DOHH2 (cell line): Measurements from ENCODE around the gene BMPER.

Experiments used
- H3F3A ChIP-seq: fragments of 200-600 bp; sonication (generic), shearing (Covaris generic); 2 replicates; pipeline ENCODE4 v1.6.0; 2016; ENCODE audit warnings: antibody characterized with exemption, mild to moderate bottlenecking; ENCODE audit not compliant: control insufficient read depth, insufficient read depth
- H3K27ac ChIP-seq: fragments of 200-600 bp; sonication (generic); 2 replicates; pipeline ENCODE4 v1.5.1; 2014; ENCODE audit warnings: low read depth, mild to moderate bottlenecking, low read length, moderate library complexity
- H3K27me3 ChIP-seq: fragments of 200-600 bp; sonication (generic); 2 replicates; pipeline ENCODE4 v1.6.1; 2014; ENCODE audit warnings: mild to moderate bottlenecking, low read length, mixed read lengths; ENCODE audit not compliant: control insufficient read depth
- H3K36me3 ChIP-seq: fragments of 200-600 bp; sonication (generic); 2 replicates; pipeline ENCODE4 v1.6.1; 2014; ENCODE audit warnings: mild to moderate bottlenecking, low read length, moderate library complexity, mixed read lengths; ENCODE audit not compliant: control insufficient read depth
- H3K4me1 ChIP-seq: fragments of 200-600 bp; sonication (generic); 2 replicates; pipeline ENCODE4 v1.6.1; 2014; ENCODE audit warnings: mild to moderate bottlenecking, low read length, mixed read lengths; ENCODE audit not compliant: control insufficient read depth
- H3K4me2 ChIP-seq: fragments of 200-600 bp; sonication (generic); 2 replicates; pipeline ENCODE4 v1.6.0; 2014; ENCODE audit warnings: mild to moderate bottlenecking, low read length, moderate library complexity
- H3K4me3 ChIP-seq: fragments of 200-600 bp; sonication (generic); 2 replicates; pipeline ENCODE4 v1.5.1; 2014; ENCODE audit warnings: mild to moderate bottlenecking, low read length, mixed read lengths
- H3K79me2 ChIP-seq: fragments of 200-600 bp; sonication (generic); 2 replicates; pipeline ENCODE4 v1.6.1; 2014; ENCODE audit warnings: mild to moderate bottlenecking, low read length, mixed read lengths; ENCODE audit not compliant: control insufficient read depth
- H3K9me2 ChIP-seq: fragments of 200-600 bp; sonication (generic); replicated peaks from 2 replicates; pipeline ENCODE4 v1.6.1; 2014; ENCODE audit warnings: mild to moderate bottlenecking, low read length, mixed read lengths; ENCODE audit not compliant: control insufficient read depth
- H3K9me3 ChIP-seq: fragments of 200-600 bp; sonication (generic); 2 replicates; pipeline ENCODE4 v1.6.1; 2014; ENCODE audit warnings: antibody characterized with exemption, low read length, mixed read lengths; ENCODE audit not compliant: control insufficient read depth, insufficient read depth
- H4K20me1 ChIP-seq: fragments of 200-600 bp; sonication (generic); 2 replicates; pipeline ENCODE4 v1.6.0; 2014; ENCODE audit warnings: low read depth, mild to moderate bottlenecking, antibody characterized with exemption, low read length, moderate library complexity; ENCODE audit not compliant: control insufficient read depth, insufficient read depth
- EZH2phosphoT487 ChIP-seq: fragments of 200-600 bp; sonication (generic); IDR thresholded peaks from 2 replicates; pipeline ENCODE4 v1.6.1; 2017; ENCODE audit warnings: borderline replicate concordance, mild to moderate bottlenecking, antibody characterized with exemption, low read length, moderate library complexity, mixed read lengths
- TF ChIP-seq, protein P1 (sequence below): fragments of 200-600 bp; sonication (generic); IDR thresholded peaks from one replicate; pipeline ENCODE4 v1.5.1; 2014; ENCODE audit warnings: antibody characterized with exemption, mild to moderate bottlenecking, low read depth, low read length; ENCODE audit not compliant: poor library complexity, severe bottlenecking

BMPER gene

GRCh38 chr7:33934391-33934790 is 29.1 kb downstream of the BMPER start:
- H3K79me2 ChIP-seq, result no peaks in the 10 kb centered on the region
- no peak overlapping the region for H3K4me3 ChIP-seq
- H3F3A ChIP-seq, result no peaks in the 10 kb centered on the region
- no peaks in the 10 kb centered on the region for H3K36me3 ChIP-seq
- H4K20me1 ChIP-seq, result no peaks in the 10 kb centered on the region
- H3K4me2 ChIP-seq, result no peak overlapping the region
- peaks cover 11% of the 10 kb centered on the region for H3K27me3 ChIP-seq
- no peaks in the 10 kb centered on the region for H3K9me3 ChIP-seq
- H3K9me2 ChIP-seq, result no peaks in the 10 kb centered on the region
- H3K4me1 ChIP-seq, result no peaks in the 10 kb centered on the region
- no peak overlapping the region for H3K27ac ChIP-seq
- TF ChIP-seq, protein P1, sequence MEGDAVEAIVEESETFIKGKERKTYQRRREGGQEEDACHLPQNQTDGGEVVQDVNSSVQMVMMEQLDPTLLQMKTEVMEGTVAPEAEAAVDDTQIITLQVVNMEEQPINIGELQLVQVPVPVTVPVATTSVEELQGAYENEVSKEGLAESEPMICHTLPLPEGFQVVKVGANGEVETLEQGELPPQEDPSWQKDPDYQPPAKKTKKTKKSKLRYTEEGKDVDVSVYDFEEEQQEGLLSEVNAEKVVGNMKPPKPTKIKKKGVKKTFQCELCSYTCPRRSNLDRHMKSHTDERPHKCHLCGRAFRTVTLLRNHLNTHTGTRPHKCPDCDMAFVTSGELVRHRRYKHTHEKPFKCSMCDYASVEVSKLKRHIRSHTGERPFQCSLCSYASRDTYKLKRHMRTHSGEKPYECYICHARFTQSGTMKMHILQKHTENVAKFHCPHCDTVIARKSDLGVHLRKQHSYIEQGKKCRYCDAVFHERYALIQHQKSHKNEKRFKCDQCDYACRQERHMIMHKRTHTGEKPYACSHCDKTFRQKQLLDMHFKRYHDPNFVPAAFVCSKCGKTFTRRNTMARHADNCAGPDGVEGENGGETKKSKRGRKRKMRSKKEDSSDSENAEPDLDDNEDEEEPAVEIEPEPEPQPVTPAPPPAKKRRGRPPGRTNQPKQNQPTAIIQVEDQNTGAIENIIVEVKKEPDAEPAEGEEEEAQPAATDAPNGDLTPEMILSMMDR, result no peak
- TF ChIP-seq EZH2phosphoT487, result no peak

GRCh38 chr7:33936503-33936902 is 31.2 kb downstream of the BMPER start:
- TF ChIP-seq, protein P1, result no peak
- TF ChIP-seq EZH2phosphoT487, result no peak
- Histone ChIP-seq H3K36me3 (no peaks in the 10 kb centered on the region), H3K4me2 (no peak overlapping the region), H4K20me1 (no peaks in the 10 kb centered on the region), H3K4me3 (no peak overlapping the region), H3K9me3 (no peaks in the 10 kb centered on the region), H3K79me2 (no peaks in the 10 kb centered on the region), H3K4me1 (no peaks in the 10 kb centered on the region), H3K27ac (no peak overlapping the region), H3K9me2 (no peaks in the 10 kb centered on the region), H3F3A (no peaks in the 10 kb centered on the region), H3K27me3 (peaks cover 11% of the 10 kb centered on the region)

GRCh38 chr7:33937871-33938270 is 32.5 kb downstream of the BMPER start:
- Histone ChIP-seq H3K4me1 (no peaks in the 10 kb centered on the region), H3K36me3 (no peaks in the 10 kb centered on the region), H3K9me3 (no peaks in the 10 kb centered on the region), H4K20me1 (no peaks in the 10 kb centered on the region), H3K4me2 (no peak overlapping the region), H3K79me2 (no peaks in the 10 kb centered on the region), H3K4me3 (no peak overlapping the region), H3K27me3 (peaks cover 11% of the 10 kb centered on the region), H3K27ac (no peak overlapping the region), H3F3A (no peaks in the 10 kb centered on the region), H3K9me2 (no peaks in the 10 kb centered on the region)
- TF ChIP-seq, protein P1, result no peak
- TF ChIP-seq EZH2phosphoT487, result no peak

DNA sequence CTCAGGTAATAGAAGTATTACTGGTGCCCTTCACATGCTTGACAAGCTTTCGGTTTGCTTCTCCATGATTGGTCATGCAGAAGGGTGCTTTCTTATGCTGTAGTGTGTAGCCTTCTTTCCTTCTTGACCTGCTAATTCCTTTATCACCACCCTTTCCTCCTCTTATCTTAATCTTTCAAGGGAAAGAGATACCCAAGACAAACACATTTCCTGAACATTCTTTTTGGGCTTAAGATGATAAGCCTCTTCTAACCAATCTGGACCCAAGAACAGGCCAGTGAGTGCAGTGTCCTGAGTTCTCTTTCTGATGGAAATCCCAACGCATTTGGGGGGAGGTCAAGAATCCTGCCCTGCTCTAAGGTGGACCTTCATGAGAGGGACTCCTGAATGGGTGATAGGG is 33.8 kb downstream of the BMPER start:
- Histone ChIP-seq H4K20me1 (no peaks in the 10 kb centered on the region), H3K79me2 (no peaks in the 10 kb centered on the region), H3K4me2 (no peak overlapping the region), H3K4me3 (no peak overlapping the region), H3K4me1 (no peaks in the 10 kb centered on the region), H3K27ac (no peak overlapping the region), H3K36me3 (no peaks in the 10 kb centered on the region), H3K27me3 (0 out of 2 replicates have a peak, but pooled peaks cover 2% of the 10 kb centered on the region), H3K9me3 (no peaks in the 10 kb centered on the region), H3F3A (no peaks in the 10 kb centered on the region), H3K9me2 (no peaks in the 10 kb centered on the region)
- TF ChIP-seq, protein P1, result no peak
- TF ChIP-seq EZH2phosphoT487, result no peak
